K562 (cell line): Measurements from ENCODE around the gene IL13RA1. TPM values are rescaled to one million over a fixed set of nuclear protein-coding genes. Genes with fewer than 3 reads are reported as not detected.

Experiments used
- ATAC-seq: fragments of 200-7000 bp; cut with Tn5 transposase; 3 replicates; pipeline ENCODE4 v1.9.1; 2020; ENCODE audit warnings: moderate library complexity
- BruUV-seq: library from RNA; stranded (reverse); fragments of 400-500 nt; replicated peaks from 2 replicates; lab custom pipeline; 2021; lab: Mats Ljungman, UMichigan
- CTCF ChIA-PET: fragments of 300-600 bp; formaldehyde crosslinking; extraction: SDS; loops from one replicate; lab custom pipeline; 2021; ENCODE audit warnings: low intra/inter-chr PET ratio; lab: Yijun Ruan, JAX
- POLR2A ChIA-PET: fragments of 300-600, 350-650 bp; sonication (Branson Sonifier 250); formaldehyde crosslinking; extraction: SDS; loops from one replicate; lab custom pipeline; 2021; ENCODE audit warnings: antibody characterized with exemption, inconsistent platforms; lab: Yijun Ruan, JAX
- DNase-seq, 4 experiments: peaks; one replicate each; pipeline versions ENCODE4 v3.0.0 to v3.0.0-alpha.2; 2011 to 2018; ENCODE audit warnings: low spot score in 3 of 4, mixed read lengths in 3 of 4; ENCODE audit errors: extremely low read depth in 1 of 4
- FAIRE-seq: peaks from 2 replicates; lab custom pipeline; 2011; peaks lifted over from hg19 to GRCh38; lab: Jason Lieb, UNC
- H2AFZ ChIP-seq: 2 replicates; pipeline ENCODE4 v1.6.0; 2011; ENCODE audit warnings: low read depth, low read length, control low read depth, inconsistent platforms
- H3K27ac ChIP-seq: fragments of 200-600 bp; 3 replicates; pipeline ENCODE4 v1.8.0; 2011; ENCODE audit warnings: low read depth, mild to moderate bottlenecking, control low read depth, inconsistent platforms, low read length, moderate library complexity, mixed read lengths; ENCODE audit errors: extremely low read depth
- H3K27me3 ChIP-seq, 2 experiments: fragments of 300-600 bp in 1 of 2; 2 replicates in 1 of 2; 3 replicates in 1 of 2; pipeline versions ENCODE4 v1.6.0 to v1.8.0; 2011; ENCODE audit warnings: inconsistent platforms in 2 of 2, low read length in 2 of 2, mild to moderate bottlenecking in 1 of 2, mixed read lengths in 1 of 2, moderate library complexity in 1 of 2; ENCODE audit not compliant: control insufficient read depth in 2 of 2, insufficient read depth in 2 of 2
- H3K36me3 ChIP-seq: fragments of 300-600 bp; 3 replicates; pipeline ENCODE4 v1.8.0; 2011; ENCODE audit warnings: mild to moderate bottlenecking, low read length, inconsistent platforms; ENCODE audit not compliant: control insufficient read depth, insufficient read depth
- H3K4me1 ChIP-seq, 2 experiments: fragments of 200-600 bp in 1 of 2; replicated peaks in 1 of 2; 2 replicates in 1 of 2; 3 replicates in 1 of 2; pipeline versions ENCODE4 v1.5.1 to v1.8.0; 2011; ENCODE audit warnings: inconsistent platforms in 2 of 2, low read length in 2 of 2, mild to moderate bottlenecking in 1 of 2, mixed read lengths in 1 of 2, moderate library complexity in 1 of 2; ENCODE audit not compliant: control insufficient read depth in 2 of 2, insufficient read depth in 2 of 2
- H3K4me2 ChIP-seq: 2 replicates; pipeline ENCODE4 v1.6.1; 2011; ENCODE audit warnings: low read length, control low read depth, inconsistent platforms, mixed read lengths; ENCODE audit not compliant: insufficient read depth
- H3K4me3 ChIP-seq: fragments of 200-600 bp; sonication (generic), shearing (Covaris generic); 2 replicates; pipeline ENCODE4 v1.5.1; 2016; ENCODE audit warnings: control low read depth, inconsistent platforms
- H3K79me2 ChIP-seq: fragments of 200-600 bp; 3 replicates; pipeline ENCODE4 v1.8.0; 2011; ENCODE audit warnings: low read length, inconsistent platforms; ENCODE audit not compliant: control insufficient read depth, insufficient read depth
- H3K9ac ChIP-seq, 2 experiments: 2 replicates each; pipeline versions ENCODE4 v1.6.0 to v1.6.1; 2011; ENCODE audit warnings: low read depth in 2 of 2, low read length in 2 of 2, control low read depth in 1 of 2, inconsistent platforms in 1 of 2, mild to moderate bottlenecking in 1 of 2, mixed read lengths in 1 of 2; ENCODE audit not compliant: insufficient read depth in 1 of 2
- H3K9me1 ChIP-seq: one replicate; pipeline ENCODE4 v1.6.0; 2011; ENCODE audit warnings: inconsistent platforms, mild to moderate bottlenecking, low read length, moderate library complexity; ENCODE audit not compliant: control insufficient read depth, insufficient read depth
- H3K9me3 ChIP-seq: replicated peaks from 2 replicates; pipeline ENCODE4 v1.5.1; 2011; ENCODE audit warnings: low read depth, low read length, inconsistent platforms; ENCODE audit not compliant: control insufficient read depth, insufficient read depth
- H4K20me1 ChIP-seq: replicated peaks from 2 replicates; pipeline ENCODE4 v1.6.1; 2011; ENCODE audit warnings: low read length, inconsistent platforms, mixed read lengths; ENCODE audit not compliant: control insufficient read depth, insufficient read depth
- BCOR ChIP-seq: fragments of 450-650 bp; IDR thresholded peaks from 2 replicates; pipeline ENCODE4 v1.6.1; 2016
- BRCA1 ChIP-seq, 2 experiments: fragments of 450-650 bp in 1 of 2; sonication (generic) in 1 of 2; formaldehyde crosslinking in 1 of 2; IDR thresholded peaks; 2 replicates each; pipeline versions ENCODE4 v1.5.0 to v1.6.1; 2017 to 2020; ENCODE audit warnings: mild to moderate bottlenecking in 1 of 2, missing genetic modification reagents in 1 of 2
- CBFA2T3 ChIP-seq: fragments of 450-650 bp; IDR thresholded peaks from 2 replicates; pipeline ENCODE4 v1.6.1; 2017
- PHF8 ChIP-seq: fragments of 200-600 bp; sonication (generic); IDR thresholded peaks from 2 replicates; pipeline ENCODE4 v1.6.1; 2012; ENCODE audit warnings: mixed run types, mild to moderate bottlenecking, inconsistent platforms, low read length, moderate library complexity, borderline replicate concordance
- WGBS: fragments of 100-300 bp; shearing (Covaris generic); methylation state at CpG from one replicate; pipeline ENCODE4 v1.1.6; 2016; ENCODE audit warnings: low coverage, mixed read lengths; ENCODE audit not compliant: insufficient coverage; ENCODE audit errors: missing lambda C conversion rate; 5-methylcytosine and 5-hydroxymethylcytosine counted together
- in situ Hi-C: fragments of 300-500 bp; cut with MboI; formaldehyde crosslinking; loops from 4 replicates; pipeline ENCODE4 v1.15.0; 2018; ENCODE audit warnings: inconsistent platforms, mixed read lengths
- intact Hi-C: fragments of 100-400 bp; cut with micrococcal nuclease; formaldehyde crosslinking; loops from 2 replicates; pipeline ENCODE4 v1.14.2; 2022
- polyA plus RNA-seq, 8 experiments: library from polyadenylated mRNA; depleted of rRNA in 4 of 8; stranded (reverse) in 5 of 8; unstranded in 3 of 8; fragments of >200 nt; fragmentation: Nextera tagmentation in 2 of 8; fragmentation: Illumina TruSeq in 1 of 8; extraction: Ambion mirVana in 2 of 8; extraction: Trizol in 1 of 8; gene quantifications; 2 replicates each; pipeline versions ENCODE4 v1.2.1 to v1.2.3, GENCODE V29; 2011 to 2014; ENCODE audit warnings: inconsistent platforms in 1 of 8, missing spikeins in 1 of 8
- total RNA-seq, 7 experiments: library from RNA; depleted of rRNA in 6 of 7; stranded (reverse); fragments of >200 nt in 6 of 7; fragmentation: Illumina TruSeq in 2 of 7; extraction: Trizol in 2 of 7; gene quantifications; 2 replicates each; pipeline versions ENCODE4 v1.2.1 to v1.2.3, GENCODE V29; 2011 to 2021; ENCODE audit warnings: low replicate concordance in 1 of 7

IL13RA1 gene
- total and polyA plus RNA-seq, 9 of the 15 experiments (the other 6 are each of a cell fraction or from before 2014, with no cell fraction given): 2.9 to 22.9 (median 12.2) TPM

DNA sequence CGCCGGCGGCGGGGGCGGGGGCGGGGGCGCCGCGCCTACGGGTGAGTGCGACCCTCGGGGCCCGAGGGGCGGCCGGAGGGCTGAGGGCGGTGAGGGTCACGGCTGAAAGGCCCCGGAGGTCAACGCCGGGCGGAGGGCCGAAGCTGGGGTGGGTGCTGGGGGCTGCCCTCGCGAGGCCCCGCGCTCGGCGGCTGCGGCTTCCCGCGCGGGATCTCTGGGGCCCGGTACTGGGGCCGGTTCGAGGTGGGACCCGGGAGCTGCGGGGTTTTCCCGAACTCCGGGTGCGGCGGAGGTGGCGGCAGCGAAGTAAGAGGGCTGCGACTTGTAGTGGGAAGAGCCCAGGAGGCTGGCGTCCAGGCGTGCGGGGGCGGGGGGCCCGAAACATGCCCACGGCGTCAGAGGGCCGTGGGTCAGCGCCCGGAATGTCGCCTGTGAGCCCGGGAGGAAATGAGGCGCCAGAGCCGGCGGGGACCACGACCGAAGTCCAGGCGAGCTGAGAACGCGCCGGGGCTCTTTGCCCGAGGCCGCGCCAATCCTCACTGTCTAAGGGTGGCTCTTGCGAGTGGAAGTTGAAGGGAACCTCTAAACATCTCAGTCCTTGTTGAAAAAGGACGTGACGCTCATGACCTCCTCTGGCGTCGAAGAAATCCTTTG is 407 bp downstream of the IL13RA1 start (continued):
- TF ChIP-seq PHF8: peak; percentile 48; the same call in 1 of the 2 replicates
- TF ChIP-seq BCOR: no peak

DNA sequence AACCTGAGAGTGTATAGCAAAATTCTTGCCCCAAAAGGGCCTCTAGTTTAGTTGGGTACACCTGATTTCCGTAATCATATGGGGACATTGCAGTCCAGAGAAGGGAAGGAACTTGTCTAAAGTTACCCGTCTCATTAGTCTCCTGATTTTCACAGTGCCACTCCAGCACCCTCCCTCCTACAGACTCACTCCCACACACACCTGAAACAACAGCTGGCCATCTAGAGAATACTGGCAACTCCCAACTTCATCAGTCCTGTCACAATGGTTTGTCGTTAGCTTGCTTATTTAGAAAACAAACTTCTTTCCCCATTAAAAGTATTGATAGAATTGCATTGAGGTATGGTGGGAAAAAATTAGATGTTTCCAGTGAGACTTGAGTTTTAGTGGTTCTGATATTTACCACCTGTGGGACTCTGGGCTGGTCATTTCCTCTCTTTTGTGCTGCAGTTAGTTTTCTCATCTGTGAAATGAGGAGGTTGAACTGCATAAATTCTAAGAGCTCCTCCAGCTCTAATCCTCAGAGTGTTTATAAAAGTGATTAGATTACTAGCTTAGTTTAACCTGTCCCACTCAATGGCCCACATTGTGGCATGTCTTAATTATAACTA is 1.7 kb downstream of the IL13RA1 start:
- no TSS peak for BruUV-seq

More for the DNA sequence above, 1.7 kb downstream of the IL13RA1 start:
- Histone ChIP-seq H2AFZ (no peak overlapping the region), H4K20me1 (0 out of 2 replicates have a peak, but pooled peaks cover 4% of the 10 kb centered on the region), H3K27ac (no peak overlapping the region), H3K9me3 (no peaks in the 10 kb centered on the region), H3K4me1 (peaks cover 15 to 22% of the 10 kb centered on the region in 2 experiments), H3K36me3 (no peaks in the 10 kb centered on the region), H3K79me2 (no peaks in the 10 kb centered on the region), H3K4me3 (no peak overlapping the region), H3K4me2 (no peak overlapping the region), H3K27me3 (no peaks in the 10 kb centered on the region), H3K9ac (no peak overlapping the region), H3K9me1 (no peaks in the 10 kb centered on the region)
- CTCF ChIA-PET: no interaction called here
- FAIRE-seq: no peak
- no peak for ATAC-seq
- TF ChIP-seq CBFA2T3: peak; percentile 11; the same call in 1 of the 2 replicates
- TF ChIP-seq BRCA1 (IDR thresholded peaks at IDR 0.05): no peak
- no peak for TF ChIP-seq BRCA1 (CRISPR knock-in tag; IDR thresholded peaks at IDR 0.05)
- no peak for DNase-seq
- WGBS: 25% methylated on average over 3 of the region's 3 CpGs
- in situ Hi-C loops (no loop called here), intact Hi-C loops (loop anchor here (10.0 kb wide), 1 partner anchor 384 kb away; the partner anchor contains the start of gene WDR44)
- POLR2A ChIA-PET: no interaction called here
